ENCODE measurements around the gene PHGDH. TPM values are rescaled to one million over a fixed set of nuclear protein-coding genes. Genes with fewer than 3 reads are reported as not detected.

PHGDH gene
- total and polyA plus RNA-seq, 2 donors (not counting 3 experiments of a cell fraction or from before 2014, with no cell fraction given) = 37.9 to 120 TPM

DNA sequence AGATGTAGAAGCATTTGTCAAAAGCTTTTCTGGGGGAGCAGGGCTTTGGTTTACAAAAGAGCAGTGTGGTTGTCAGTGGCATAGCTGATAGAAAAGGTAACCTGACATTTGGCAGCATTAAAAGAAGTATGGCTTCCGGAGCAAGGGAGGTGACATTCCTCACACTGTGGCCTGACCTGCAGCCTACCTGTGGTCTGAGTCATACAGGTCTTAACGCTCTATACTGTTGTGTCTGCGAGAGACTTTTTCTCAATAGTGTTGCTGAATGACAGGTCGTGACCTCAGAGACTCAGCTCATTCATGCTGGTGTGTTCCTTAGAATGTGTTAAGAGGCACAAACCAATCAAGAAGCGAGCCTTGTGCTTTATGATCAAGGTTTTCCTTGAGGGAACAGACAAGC, 19.3 kb downstream of the PHGDH start:
- Histone ChIP-seq H3K9ac (replicated peaks; ENCODE audit: extremely low read depth, insufficient read depth, low read length) (no peak overlapping the region), H3K79me2 (ENCODE audit: control insufficient read depth, insufficient read depth, low read length) (no peaks in the 10 kb centered on the region), H2AFZ (ENCODE audit: low read depth, low read length) (no peak overlapping the region), H3K4me2 (ENCODE audit: insufficient read depth, low read length) (no peak overlapping the region), H3K4me1 (ENCODE audit: control insufficient read depth, extremely low read depth, insufficient read depth, low read length) (peaks cover 14% of the 10 kb centered on the region), H4K20me1 (replicated peaks; ENCODE audit: control insufficient read depth, extremely low read depth, insufficient read depth, low read length) (no peaks in the 10 kb centered on the region), H3K27me3 (ENCODE audit: control insufficient read depth in 2 of 2, insufficient read depth in 2 of 2, low read length in 2 of 2) (no peaks in the 10 kb centered on the region), H3K9me3 (replicated peaks; ENCODE audit: control insufficient read depth, insufficient read depth, low read length) (no peaks in the 10 kb centered on the region), H3K27ac (ENCODE audit: insufficient read depth, low read depth, low read length) (no peak overlapping the region), H3K36me3 (ENCODE audit: control insufficient read depth in 2 of 2, extremely low read depth in 1 of 2, insufficient read depth in 2 of 2, low read length in 2 of 2) (peaks cover 0 to 5% of the 10 kb centered on the region in 2 experiments), H3K9me1 (replicated peaks; ENCODE audit: control insufficient read depth, extremely low read depth, insufficient read depth, low read length) (no peaks in the 10 kb centered on the region), H3K4me3 (replicated peaks in 1 of 3; ENCODE audit: insufficient read depth in 1 of 3, low read depth in 1 of 3, low read length in 3 of 3) (no peak overlapping the region)
- no TSS peak for BruUV-seq (replicated peaks)
- FAIRE-seq (no peak), DNase-seq (ENCODE audit: low read depth, low spot score) (no peak)
- dilution Hi-C loops (cut with MboI; ENCODE audit: extremely low pct_ligation_motif_present, low sequenced_read_pairs) (no loop called here), intact Hi-C loops (cut with micrococcal nuclease) (no loop called here)
- ChIA-PET CTCF (interaction anchor here (2.6 kb wide), 1 partner anchor 12 kb away, joined by 11 read pairs; no protein-coding TSS in a partner anchor), POLR2A (no interaction called here)
- TF ChIP-seq JUN (IDR thresholded peaks at IDR 0.05; ENCODE audit: borderline replicate concordance, insufficient read depth, insufficient read length, low read depth) (no peak), GATA2 (IDR thresholded peaks at IDR 0.05; ENCODE audit: insufficient read depth, insufficient read length, low read depth, low read length) (no peak), MYC (IDR thresholded peaks at IDR 0.05; ENCODE audit: low read depth, low read length) (no peak), EZH2 (IDR thresholded peaks at IDR 0.05; ENCODE audit: borderline replicate concordance, low read depth, low read length, severe bottlenecking) (no peak), FOS (IDR thresholded peaks at IDR 0.05; ENCODE audit: borderline replicate concordance, insufficient read depth, low read length) (no peak), POLR2A (IDR thresholded peaks at IDR 0.05; ENCODE audit: low read depth, low read length) (no peak)
- TF ChIP-seq, protein P1, sequence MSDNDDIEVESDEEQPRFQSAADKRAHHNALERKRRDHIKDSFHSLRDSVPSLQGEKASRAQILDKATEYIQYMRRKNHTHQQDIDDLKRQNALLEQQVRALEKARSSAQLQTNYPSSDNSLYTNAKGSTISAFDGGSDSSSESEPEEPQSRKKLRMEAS (IDR thresholded peaks at IDR 0.05; ENCODE audit: insufficient read depth, insufficient read length) = no peak
- TF ChIP-seq, protein P2, sequence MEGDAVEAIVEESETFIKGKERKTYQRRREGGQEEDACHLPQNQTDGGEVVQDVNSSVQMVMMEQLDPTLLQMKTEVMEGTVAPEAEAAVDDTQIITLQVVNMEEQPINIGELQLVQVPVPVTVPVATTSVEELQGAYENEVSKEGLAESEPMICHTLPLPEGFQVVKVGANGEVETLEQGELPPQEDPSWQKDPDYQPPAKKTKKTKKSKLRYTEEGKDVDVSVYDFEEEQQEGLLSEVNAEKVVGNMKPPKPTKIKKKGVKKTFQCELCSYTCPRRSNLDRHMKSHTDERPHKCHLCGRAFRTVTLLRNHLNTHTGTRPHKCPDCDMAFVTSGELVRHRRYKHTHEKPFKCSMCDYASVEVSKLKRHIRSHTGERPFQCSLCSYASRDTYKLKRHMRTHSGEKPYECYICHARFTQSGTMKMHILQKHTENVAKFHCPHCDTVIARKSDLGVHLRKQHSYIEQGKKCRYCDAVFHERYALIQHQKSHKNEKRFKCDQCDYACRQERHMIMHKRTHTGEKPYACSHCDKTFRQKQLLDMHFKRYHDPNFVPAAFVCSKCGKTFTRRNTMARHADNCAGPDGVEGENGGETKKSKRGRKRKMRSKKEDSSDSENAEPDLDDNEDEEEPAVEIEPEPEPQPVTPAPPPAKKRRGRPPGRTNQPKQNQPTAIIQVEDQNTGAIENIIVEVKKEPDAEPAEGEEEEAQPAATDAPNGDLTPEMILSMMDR (IDR thresholded peaks at IDR 0.05; ENCODE audit: extremely low read depth in 1 of 2, insufficient read depth in 1 of 2, low read depth in 1 of 2, low read length in 2 of 2) = no peak
